GM19351 (cell line): ENCODE measurements around the gene GJA3.

Source experiments
- ATAC-seq: cut with Tn5 transposase; IDR thresholded peaks from one replicate; pipeline ENCODE4 v1.9.1; 2021; ENCODE audit warnings: mild to moderate bottlenecking, moderate library complexity; ENCODE audit not compliant: unreplicated experiment

Gene GJA3

DNA sequence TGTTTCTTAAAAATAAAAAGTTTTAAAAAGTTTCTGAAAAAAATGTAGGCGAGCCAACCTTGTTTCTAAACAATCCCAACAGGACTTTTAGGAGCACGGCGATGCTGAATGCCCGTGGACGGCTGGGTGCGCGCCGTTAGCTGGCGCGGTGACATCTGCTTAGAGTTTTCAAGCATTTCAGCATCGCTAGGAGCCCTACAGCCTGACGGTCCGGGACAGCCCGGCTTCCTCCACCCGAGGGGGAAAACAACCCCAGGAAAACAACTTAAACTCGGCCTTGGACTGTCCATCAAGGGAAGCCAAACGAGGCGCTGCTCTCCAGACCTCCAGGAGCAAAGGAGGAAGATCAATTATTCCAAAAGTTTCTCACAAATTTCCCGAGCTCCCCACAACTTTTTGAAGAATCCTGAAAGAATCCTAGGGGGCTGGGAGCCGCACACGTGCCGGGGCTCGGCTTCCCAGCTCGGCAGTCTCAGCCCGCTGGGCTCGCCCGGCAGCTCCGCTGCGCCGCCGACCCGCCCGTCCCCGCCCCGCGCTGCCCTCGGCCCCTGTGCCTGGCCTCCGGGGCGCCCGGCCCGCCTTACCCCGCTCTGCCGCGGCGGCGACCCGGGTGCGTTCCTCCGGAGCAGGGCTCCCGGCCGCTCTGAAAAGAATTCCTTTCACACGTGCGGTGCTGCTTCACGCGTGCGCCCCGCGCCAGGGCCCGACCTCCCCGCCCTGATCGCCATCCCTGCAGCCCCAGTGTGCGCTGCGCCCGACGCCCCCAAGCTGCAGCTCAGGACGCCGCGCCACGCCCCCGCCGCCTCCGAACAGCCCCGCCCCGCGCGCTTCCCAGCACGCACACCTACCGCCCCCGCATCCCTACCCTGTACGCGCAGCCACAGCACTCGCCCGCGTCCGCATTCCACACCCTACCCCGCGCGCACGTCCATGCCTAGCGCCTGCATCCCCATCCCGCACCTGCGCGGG lies at the start of gene GJA3:
TSS of gene GJA3 (minus strand) at position 747 of the 969 bp plus-strand sequence. CDS start 17,764 bp downstream, outside the sequence.
- ATAC-seq = peak; percentile 50

DNA sequence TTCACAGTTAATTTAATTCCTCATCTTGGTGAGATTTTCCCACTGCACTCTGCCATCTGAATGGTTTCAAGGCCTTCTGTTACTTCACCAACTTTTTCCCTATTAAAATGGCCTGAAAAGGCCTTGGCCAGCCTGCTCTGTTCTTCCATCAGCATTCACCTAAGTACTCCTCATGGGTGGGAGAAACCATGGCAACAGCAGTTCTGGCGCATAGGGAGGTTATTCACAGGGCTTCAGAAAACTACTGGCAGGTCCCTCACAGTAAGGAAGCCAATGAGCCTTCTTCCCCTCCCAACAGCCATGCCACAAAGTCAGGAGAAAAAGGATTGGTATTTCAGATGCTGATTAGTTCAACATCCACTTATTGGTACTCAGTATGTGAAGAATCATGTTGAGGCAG lies 49.1 kb upstream of the GJA3 start:
- ATAC-seq = no peak

DNA sequence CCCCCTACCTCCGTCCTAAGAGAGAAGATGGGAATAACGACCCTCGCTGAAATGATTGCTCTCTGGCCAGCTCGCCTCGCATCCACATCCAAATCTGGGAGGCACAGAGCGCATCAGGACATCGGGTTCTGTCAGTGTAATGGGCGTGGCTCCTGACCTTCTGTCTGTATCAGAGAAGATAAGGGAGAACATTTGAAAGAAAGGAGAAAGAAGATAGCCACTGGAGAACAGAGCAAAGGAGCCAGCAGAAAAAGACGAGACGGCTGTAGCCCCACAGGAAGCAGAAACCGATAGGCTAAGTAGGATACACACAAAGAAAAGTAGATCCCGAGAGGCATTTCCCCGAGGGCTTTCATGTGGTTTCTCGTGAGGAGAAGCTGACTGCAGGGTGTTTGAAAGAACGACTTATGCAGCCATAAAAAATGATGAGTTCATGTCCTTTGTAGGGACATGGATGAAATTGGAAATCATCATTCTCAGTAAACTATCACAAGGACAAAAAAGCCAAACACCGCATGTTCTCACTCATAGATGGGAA lies 45.9 kb upstream of the GJA3 start:
- no peak for ATAC-seq

DNA sequence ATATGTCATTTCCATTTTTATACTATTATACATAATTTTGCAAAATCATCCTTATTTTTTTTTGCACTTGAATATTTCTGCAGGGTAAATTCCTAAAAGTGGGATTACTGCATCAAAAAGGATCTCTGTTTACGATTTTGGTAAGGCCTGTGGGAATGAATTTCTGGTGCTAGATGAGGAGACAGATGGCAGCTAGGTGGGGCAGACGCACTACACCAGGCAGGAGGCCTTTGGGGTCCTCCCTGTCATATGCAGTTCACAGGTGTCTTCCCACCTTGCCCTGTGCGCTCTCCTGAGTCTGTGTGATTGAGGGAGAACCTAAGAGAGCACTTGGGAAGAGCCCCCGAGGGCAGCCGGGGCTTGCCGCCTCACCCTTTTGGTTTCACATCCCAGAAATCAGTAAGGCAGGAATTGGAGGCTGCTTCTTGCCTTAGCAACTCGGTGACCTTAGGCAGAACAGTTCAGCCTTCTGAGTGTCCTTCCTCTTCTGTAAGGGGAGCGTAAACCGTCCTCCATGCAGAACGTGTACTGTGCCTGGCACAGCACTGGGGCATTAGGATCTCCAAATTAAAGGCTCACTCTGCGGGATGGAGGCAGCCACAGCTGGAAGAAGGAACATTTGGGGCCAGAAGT lies 45.3 kb upstream of the GJA3 start:
- no peak for ATAC-seq

DNA sequence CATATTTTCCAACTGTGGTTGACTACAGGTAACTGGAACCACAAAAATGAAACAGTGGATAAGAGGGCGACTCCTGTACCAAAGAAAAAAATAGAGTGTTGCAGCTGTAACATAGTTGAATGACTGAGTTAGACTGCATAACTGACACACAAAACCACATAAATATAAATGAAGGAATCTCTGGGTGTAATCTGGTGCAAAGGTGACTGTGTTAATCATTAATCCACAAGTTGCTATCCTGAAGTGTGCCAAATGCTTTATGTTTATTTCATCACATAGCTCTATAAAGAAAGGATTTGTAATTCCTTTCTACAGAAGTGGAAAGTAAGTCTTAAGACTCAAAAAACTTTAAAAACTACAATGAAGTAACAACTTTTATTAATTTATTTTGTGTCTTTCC lies 37.9 kb upstream of the GJA3 start:
- ATAC-seq = no peak

DNA sequence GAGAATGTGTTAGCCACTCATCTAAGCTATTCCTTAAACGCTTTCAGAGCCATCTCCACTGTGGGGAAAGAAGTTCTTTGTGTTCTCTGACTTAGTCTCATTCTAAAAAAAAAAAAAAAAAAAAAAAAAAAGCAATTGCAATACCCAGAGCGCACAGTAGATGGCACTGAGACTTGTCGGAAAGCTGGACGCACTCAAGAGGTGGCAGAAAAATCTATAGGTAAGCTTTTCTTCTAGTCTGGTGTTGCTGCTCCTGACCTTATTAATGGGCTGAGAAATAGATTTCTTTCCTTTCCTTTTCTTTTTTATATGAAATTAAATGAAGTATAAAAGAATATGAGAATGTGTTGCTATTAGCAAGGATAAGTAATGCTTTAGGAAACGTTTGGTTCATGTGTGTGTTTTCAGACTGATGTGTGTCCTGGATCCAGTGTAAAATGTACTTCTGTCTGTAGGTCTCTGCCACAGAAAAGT lies 36.5 kb upstream of the GJA3 start:
- no peak for ATAC-seq

DNA sequence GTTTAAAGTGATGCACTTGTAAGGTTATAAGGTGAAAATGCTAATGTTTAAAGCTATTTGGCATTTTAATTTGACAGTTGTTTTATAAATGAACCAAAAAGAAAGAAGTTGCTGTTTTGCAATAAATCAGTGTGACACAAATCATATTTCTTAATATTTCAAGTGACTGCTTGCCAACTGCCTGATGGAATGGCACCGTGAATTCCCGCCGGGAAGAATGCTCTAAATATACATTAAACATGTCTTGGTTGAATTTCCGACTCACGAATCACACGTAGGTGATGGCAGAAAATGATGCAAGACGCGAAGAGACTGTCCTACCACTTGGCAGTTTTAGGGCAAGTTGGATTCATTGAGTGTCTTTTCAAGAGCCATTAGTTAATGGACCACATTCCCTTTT lies 34.9 kb upstream of the GJA3 start:
- no peak for ATAC-seq

DNA sequence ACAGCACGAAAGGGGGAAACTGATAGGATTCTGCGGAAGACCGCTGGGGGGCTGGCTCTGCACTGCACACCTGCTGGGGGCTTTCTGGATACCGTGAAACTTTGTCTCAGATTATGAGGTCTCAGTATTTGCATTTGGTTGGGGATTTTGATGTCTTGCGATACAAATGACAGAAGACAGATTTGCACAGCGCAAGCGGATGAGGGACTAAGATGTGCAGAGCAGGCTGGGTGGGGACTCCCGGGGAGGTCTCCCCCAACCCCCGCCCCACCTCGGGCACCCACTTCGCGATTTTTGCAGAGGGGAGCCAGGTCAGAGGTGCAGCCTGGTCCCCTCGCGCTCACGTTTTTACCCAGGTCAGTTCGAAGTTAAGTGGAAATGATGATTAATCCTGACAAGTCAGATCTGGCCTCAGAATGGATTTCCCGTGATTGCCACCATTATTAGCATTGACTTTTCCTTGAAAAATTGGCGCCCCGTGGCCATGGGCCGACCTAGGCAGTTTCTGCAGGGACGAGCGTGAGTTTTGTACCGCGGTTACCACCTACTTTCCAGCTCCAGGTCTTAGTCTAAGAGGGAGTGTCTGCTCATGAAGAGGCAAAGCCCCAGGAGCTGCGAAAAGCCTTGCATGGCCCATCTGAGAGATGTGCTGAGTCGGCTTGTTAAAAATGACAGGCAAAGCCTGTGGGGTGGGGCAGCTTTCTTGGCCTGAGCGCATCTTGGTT lies 33.2 kb upstream of the GJA3 start:
- ATAC-seq = no peak

DNA sequence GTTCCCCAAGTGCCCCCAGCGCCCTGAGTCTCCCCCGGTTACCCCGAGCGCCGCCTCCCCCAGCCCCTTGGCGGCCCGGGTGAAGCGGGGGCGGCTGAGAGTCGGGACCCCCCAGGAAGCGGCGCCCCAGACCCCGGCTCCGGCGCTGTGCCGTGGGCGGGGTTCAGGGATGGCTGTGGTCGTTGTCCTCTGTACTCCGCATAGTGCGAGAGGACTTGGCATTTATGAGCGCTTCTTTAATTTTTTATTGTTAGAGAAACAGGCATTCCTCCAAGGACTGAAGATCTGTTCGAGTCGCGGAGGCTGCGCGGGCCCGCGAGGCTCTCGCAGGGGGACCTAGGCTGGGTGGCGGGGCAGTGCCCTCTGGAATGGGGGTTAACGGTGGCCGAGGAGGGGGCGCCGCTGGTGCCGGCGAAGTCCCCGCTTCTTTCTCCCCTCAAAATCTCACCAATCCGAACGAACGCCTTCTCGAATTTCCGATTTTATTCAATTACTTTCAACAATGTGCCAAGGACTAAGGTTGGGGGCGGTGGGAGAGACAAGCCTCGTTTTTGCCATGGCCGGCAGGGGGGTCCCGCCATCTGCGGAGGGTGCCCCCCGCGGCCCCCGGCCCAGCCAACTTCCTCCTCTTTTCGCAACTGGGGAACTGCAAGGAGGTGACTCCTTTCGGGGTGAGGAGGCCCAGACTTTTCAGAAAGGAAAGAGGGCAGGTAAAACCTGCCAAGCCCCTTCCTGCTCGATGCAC lies 32.5 kb upstream of the GJA3 start:
- ATAC-seq = no peak

DNA sequence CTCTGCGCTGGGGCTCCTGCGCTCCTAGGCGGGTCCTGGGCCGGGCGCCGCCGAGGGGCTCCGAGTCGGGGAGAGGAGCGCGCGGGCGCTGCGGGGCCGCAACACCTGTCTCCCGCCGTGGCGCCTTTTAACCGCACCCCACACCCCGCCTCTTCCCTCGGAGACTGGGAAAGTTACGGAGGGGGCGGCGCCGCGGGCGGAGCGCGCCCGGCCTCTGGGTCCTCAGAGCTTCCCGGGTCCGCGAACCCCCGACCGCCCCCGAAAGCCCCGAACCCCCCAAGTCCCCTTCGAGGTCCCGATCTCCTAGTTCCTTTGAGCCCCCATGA lies 31.9 kb upstream of the GJA3 start, which contains the start of gene GJB2:
TSS of gene GJB2 (minus strand) at position 103 of the 326 bp plus-strand sequence. CDS start 3,357 bp downstream, outside the sequence.
- no peak for ATAC-seq

DNA sequence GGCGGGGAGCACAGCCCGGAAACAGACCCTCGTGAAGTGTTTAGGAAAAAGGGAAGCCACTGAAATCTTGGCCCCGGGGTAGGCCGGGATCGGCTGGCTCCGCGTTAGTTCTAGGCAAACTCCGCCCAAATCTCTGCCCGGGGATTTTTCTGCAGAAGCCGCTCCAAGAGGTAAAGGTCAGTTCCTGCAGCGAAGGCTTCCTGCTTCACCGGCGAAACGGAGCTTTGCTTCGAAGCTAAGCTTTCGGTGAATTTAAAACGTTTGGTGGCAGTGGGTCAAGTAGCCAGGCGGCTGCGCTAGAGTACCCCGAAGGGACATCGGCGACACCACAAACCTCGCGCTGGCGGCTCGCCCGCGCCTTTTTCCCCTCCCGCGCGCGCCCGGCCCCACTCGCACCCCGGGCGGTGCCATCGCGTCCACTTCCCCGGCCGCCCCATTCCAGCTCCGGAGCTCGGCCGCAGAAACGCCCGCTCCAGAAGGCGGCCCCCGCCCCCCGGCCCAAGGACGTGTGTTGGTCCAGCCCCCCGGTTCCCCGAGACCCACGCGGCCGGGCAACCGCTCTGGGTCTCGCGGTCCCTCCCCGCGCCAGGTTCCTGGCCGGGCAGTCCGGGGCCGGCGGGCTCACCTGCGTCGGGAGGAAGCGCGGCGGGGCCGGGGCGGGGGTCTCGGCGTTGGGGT lies 31.4 kb upstream of the GJA3 start:
- ATAC-seq = no peak

DNA sequence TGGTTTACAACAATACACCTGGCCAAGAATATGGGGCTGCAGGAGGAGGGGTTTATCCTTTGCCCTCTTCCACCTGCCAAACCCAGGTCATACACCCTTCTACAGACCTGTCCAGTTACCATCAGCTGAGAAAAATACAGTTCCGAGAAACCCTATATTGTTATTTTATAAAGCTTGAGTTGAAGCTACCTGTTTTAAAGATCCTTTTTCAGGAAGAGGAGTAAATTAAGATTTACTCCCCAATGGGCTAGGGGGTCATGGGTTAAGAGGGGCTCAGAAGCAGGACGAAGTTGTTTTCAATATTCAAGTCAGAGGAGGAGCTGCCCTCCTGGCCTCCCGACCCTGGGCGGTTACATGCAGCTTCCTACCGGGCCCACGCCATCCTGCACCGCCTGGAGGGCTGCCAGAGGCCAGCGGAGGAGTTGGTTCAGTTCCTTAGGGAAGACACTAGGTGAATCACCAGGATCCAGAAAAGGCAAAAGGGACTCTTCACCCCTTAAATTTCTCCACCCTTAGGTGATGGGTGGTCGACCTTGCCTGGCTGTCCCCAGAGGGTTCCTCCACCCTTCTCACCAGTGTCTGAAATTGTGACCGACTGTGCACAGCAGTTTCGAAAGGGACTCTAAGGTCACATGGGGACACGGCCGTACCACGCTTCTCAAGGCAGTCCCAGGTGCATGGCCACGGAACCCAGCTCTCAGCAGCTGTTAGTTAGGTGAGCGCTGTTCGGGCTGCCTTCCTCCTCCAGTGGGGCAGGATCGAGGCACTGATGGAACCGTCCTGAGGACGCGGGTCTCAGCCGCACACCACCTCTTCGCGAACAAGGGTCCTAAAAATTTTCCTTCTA lies 30.7 kb upstream of the GJA3 start:
- no peak for ATAC-seq

DNA sequence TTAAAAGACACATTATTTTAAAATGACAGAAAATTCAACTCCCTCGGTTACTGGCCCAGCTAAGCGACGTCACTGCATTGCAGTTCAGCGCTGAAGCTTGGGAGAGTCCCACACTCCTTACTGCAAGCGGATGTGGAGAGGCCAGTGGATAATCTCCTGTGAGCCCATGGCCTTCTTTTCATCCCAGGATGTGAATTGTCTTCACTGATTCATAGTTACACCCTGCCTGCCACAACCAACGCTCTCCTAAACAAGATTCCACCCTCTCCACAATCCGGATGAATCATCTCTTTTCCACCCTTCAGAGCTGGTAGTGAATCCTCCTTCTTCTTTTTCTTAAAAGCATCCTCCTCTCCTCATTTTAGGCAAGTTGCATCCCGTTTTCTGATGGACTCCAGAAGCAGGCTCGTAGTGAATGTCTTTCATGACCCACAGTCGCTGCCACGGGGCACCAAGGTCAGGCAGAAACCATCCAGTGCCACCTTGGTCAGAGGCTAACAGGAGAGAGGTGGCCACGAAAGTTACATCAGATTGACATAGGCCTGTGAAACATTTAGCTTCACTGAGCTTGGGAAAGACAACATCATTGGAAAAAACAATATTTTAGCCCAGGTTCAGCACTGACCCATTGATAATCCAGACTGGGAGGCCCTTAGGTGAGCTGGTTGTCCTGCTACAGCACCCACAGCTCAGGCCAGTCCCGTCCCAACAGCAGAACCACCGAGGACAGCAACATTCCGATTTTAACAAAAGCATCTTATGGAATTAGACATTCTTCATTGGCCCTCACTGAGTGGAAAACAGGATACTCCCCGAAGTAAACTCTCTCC lies 29.8 kb upstream of the GJA3 start:
- ATAC-seq = no peak

DNA sequence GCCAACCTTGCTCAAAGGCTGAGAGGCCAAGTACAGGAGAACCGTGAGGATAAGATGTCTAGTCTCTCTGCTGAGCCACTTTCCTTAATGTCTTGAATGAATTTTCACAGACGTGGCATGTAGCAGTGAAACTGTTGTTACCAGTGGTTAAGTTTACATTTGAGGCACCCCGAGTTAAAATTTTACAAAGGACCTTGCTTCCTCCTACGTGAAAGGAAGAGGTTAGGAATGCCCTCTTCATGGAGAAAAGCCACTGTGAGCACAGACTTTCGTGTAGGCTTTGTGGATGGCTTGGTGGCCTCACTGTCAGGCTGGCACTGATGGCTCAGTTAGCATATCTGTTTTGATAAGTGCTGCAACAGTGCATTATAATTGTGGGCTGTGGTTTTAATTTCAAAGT lies 29.2 kb upstream of the GJA3 start:
- no peak for ATAC-seq

DNA sequence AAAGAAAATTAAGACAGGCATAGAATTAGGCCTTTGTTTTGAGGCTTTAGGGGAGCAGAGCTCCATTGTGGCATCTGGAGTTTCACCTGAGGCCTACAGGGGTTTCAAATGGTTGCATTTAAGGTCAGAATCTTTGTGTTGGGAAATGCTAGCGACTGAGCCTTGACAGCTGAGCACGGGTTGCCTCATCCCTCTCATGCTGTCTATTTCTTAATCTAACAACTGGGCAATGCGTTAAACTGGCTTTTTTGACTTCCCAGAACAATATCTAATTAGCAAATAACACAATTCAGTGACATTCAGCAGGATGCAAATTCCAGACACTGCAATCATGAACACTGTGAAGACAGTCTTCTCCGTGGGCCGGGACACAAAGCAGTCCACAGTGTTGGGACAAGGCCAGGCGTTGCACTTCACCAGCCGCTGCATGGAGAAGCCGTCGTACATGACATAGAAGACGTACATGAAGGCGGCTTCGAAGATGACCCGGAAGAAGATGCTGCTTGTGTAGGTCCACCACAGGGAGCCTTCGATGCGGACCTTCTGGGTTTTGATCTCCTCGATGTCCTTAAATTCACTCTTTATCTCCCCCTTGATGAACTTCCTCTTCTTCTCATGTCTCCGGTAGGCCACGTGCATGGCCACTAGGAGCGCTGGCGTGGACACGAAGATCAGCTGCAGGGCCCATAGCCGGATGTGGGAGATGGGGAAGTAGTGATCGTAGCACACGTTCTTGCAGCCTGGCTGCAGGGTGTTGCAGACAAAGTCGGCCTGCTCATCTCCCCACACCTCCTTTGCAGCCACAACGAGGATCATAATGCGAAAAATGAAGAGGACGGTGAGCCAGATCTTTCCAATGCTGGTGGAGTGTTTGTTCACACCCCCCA lies 28.1 kb upstream of the GJA3 start:
- ATAC-seq = no peak

DNA sequence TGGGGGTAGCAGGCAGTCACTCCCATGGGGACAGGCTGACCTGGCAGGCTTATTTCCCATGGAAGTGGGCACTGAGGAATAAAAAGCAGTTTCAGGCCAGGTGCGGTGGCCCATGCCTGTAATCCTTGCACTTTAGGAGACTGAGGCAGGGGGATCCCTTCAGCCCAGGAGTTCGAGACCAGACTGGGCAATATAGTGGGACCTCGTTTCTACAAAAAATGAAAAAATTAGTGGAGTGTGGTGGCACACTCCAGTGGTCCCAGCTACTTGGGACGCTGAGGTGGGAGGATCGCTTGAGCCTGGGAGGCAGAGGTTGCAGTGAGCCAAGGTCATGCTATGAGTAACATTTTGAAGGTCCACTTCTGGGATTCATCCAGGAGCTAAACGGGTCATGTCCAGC lies 25.9 kb upstream of the GJA3 start:
- ATAC-seq = no peak

DNA sequence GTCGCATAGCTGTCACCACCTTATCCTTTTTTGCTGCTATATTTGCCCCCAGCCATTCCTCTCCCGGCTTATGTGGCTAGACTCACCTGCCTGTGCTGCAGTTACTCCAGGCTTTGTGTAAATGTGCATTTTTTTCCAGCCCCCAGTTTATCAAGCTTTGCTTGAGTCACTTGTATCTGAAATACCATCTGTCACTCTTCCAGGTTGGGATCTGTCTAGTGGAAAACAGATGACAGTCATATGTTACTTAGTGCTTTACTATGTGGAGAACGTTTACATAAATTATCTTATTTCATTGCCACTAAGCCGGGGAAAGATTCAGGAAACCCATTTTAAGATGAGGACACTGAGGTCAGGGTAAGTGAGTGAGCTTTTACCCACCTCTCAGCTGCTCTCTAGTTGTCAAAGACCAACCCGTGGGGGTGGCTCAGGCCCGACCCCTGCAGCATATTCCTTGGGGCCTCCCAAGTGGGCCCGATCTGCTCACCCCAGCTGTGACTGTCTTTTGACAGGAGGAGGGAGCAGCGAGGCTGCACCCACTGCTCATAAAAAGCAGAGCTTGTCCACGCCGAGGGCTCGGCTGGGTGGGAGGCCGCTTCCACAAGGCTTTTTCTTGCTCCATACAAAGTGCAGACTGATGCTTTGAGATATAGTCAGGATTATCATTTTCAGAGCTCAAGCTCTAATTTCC lies 24.7 kb upstream of the GJA3 start:
- ATAC-seq = no peak
